Measurements from ENCODE around the gene PADI2.

Gene PADI2

GRCh38 chr1:17024721-17025120, 94.5 kb downstream of the PADI2 start:
- DNase-seq (ENCODE audit: low read depth in 4 of 4, low spot score in 1 of 4): no peak

- DNase-seq (ENCODE audit: low read depth in 4 of 4, low spot score in 1 of 4): no peak
Observed at GRCh38 chr1:17023573-17023972, 95.7 kb downstream of the PADI2 start.

- DNase-seq (ENCODE audit: low read depth in 4 of 4, low spot score in 1 of 4): no peak
Observed at GRCh38 chr1:17023102-17023501, 96.1 kb downstream of the PADI2 start.

DNA sequence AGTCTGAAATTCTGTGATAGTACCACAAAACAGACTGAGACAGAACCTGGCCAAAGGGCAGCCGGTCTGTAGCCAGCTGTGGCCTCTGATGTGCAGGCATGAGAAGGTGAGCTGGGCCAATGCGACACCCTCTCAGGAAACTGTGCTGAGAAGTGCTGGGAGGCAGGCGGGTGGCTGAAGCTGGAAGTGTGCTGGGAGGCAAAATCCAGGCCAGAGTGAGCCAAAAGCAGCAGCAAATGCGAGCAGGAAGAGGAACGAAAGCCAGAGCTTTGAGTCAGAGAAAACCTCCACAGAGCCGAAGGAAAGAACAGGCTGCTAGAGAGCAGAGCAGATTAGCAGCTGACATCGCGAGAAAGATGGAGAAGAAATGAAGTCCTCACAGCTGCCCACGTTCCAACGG, 97.4 kb downstream of the PADI2 start:
- DNase-seq (ENCODE audit: low read depth in 4 of 4, low spot score in 1 of 4): no peak

- no peak for DNase-seq (ENCODE audit: low read depth in 4 of 4, low spot score in 1 of 4)
Observed at GRCh38 chr1:17020502-17020901, 98.7 kb downstream of the PADI2 start.

GRCh38 chr1:17018849-17019248, 100.4 kb downstream of the PADI2 start:
- no peak for DNase-seq (ENCODE audit: low read depth in 4 of 4, low spot score in 1 of 4)

- DNase-seq (ENCODE audit: low read depth in 4 of 4, low spot score in 1 of 4): no peak
Observed at GRCh38 chr1:17017435-17017834, 101.8 kb downstream of the PADI2 start.
